H9 (cell line): ENCODE results near the gene EEF1AKMT2. TPM values are rescaled to one million over a fixed set of nuclear protein-coding genes. Genes with fewer than 3 reads are reported as not detected.

Experiments
- DNase-seq: peaks from one replicate; pipeline ENCODE4 v3.0.0-alpha.2; 2017
- H2AFZ ChIP-seq: one replicate; pipeline ENCODE4 v1.6.1; 2013; ENCODE audit warnings: mild to moderate bottlenecking, low read length, control low read depth, moderate library complexity
- H2AK5ac ChIP-seq: 2 replicates; pipeline ENCODE4 v1.6.1; 2013; ENCODE audit warnings: low read length, control low read depth, mixed read lengths; ENCODE audit not compliant: insufficient read length
- H2BK120ac ChIP-seq: one replicate; pipeline ENCODE4 v1.6.1; 2013; ENCODE audit warnings: low read depth, mild to moderate bottlenecking, low read length, control low read depth, inconsistent platforms; ENCODE audit not compliant: poor library complexity, severe bottlenecking
- H2BK12ac ChIP-seq: 2 replicates; pipeline ENCODE4 v1.6.1; 2013; ENCODE audit warnings: low read length, control low read depth, mixed read lengths, low read depth; ENCODE audit not compliant: insufficient read length
- H2BK15ac ChIP-seq: 2 replicates; pipeline ENCODE4 v1.6.1; 2013; ENCODE audit warnings: low read depth, low read length, control low read depth
- H2BK20ac ChIP-seq: one replicate; pipeline ENCODE4 v1.6.1; 2013; ENCODE audit warnings: low read depth, mild to moderate bottlenecking, low read length, control low read depth, inconsistent platforms; ENCODE audit not compliant: poor library complexity, severe bottlenecking
- H2BK5ac ChIP-seq: 2 replicates; pipeline ENCODE4 v1.6.1; 2013; ENCODE audit warnings: low read length, control low read depth, mixed read lengths; ENCODE audit not compliant: insufficient read length
- H3K14ac ChIP-seq: 2 replicates; pipeline ENCODE4 v1.6.1; 2013; ENCODE audit warnings: low read length, control low read depth; ENCODE audit not compliant: insufficient read depth
- H3K18ac ChIP-seq: 2 replicates; pipeline ENCODE4 v1.6.1; 2013; ENCODE audit warnings: low read depth, mild to moderate bottlenecking, mixed read lengths, low read length, control low read depth; ENCODE audit not compliant: insufficient read length
- H3K23ac ChIP-seq: 2 replicates; pipeline ENCODE4 v1.6.1; 2013; ENCODE audit warnings: low read length, control low read depth, mixed read lengths, low read depth; ENCODE audit not compliant: insufficient read length
- H3K23me2 ChIP-seq: 2 replicates; pipeline ENCODE4 v1.6.1; 2013; ENCODE audit warnings: low read depth, mild to moderate bottlenecking, mixed read lengths, low read length, control low read depth; ENCODE audit not compliant: insufficient read length, poor library complexity, severe bottlenecking
- H3K27ac ChIP-seq: 2 replicates; pipeline ENCODE4 v1.5.1; 2013; ENCODE audit warnings: low read length, control low read depth, mixed read lengths, low read depth; ENCODE audit not compliant: insufficient read length
- H3K27me3 ChIP-seq: 2 replicates; pipeline ENCODE4 v1.6.1; 2013; ENCODE audit warnings: low read length, control low read depth, inconsistent platforms; ENCODE audit not compliant: insufficient read depth
- H3K4ac ChIP-seq: 2 replicates; pipeline ENCODE4 v1.6.1; 2013; ENCODE audit warnings: low read depth, mild to moderate bottlenecking, control low read depth, inconsistent platforms, low read length, moderate library complexity
- H3K4me1 ChIP-seq: 2 replicates; pipeline ENCODE4 v1.6.1; 2013; ENCODE audit warnings: low read length, control low read depth, inconsistent platforms; ENCODE audit not compliant: insufficient read depth
- H3K4me2 ChIP-seq: 2 replicates; pipeline ENCODE4 v1.6.1; 2013; ENCODE audit warnings: low read length, control low read depth, mixed read lengths; ENCODE audit not compliant: insufficient read length, insufficient read depth
- H3K56ac ChIP-seq: 2 replicates; pipeline ENCODE4 v1.6.1; 2013; ENCODE audit warnings: low read depth, mild to moderate bottlenecking, mixed read lengths, low read length, control low read depth; ENCODE audit not compliant: insufficient read length
- H3K79me1 ChIP-seq: 2 replicates; pipeline ENCODE4 v1.6.1; 2013; ENCODE audit warnings: low read depth, mild to moderate bottlenecking, moderate library complexity, low read length, control low read depth, inconsistent platforms; ENCODE audit not compliant: insufficient read depth, poor library complexity, severe bottlenecking
- H3K79me2 ChIP-seq: 2 replicates; pipeline ENCODE4 v1.6.1; 2013; ENCODE audit warnings: low read length, control low read depth, inconsistent platforms; ENCODE audit not compliant: insufficient read depth
- H3K9ac ChIP-seq: 2 replicates; pipeline ENCODE4 v1.6.1; 2013; ENCODE audit warnings: low read length, control low read depth, mixed read lengths; ENCODE audit not compliant: insufficient read length; ENCODE audit errors: extremely low read depth
- H3K9me3 ChIP-seq: one replicate; pipeline ENCODE4 v1.6.1; 2013; ENCODE audit warnings: low read depth, low read length, inconsistent platforms; ENCODE audit not compliant: control insufficient read depth
- H3T11ph ChIP-seq: one replicate; pipeline ENCODE4 v1.6.1; 2013; ENCODE audit warnings: mild to moderate bottlenecking, low read length, control low read depth, inconsistent platforms
- H4K20me1 ChIP-seq: one replicate; pipeline ENCODE4 v1.6.1; 2013; ENCODE audit not compliant: control insufficient read depth, insufficient read length, insufficient read depth
- H4K5ac ChIP-seq: 2 replicates; pipeline ENCODE4 v1.6.1; 2013; ENCODE audit warnings: low read depth, mild to moderate bottlenecking, mixed read lengths, low read length, control low read depth; ENCODE audit not compliant: insufficient read length
- H4K8ac ChIP-seq: replicated peaks from 2 replicates; pipeline ENCODE4 v1.6.1; 2013; ENCODE audit warnings: low read length, control low read depth, mixed read lengths, low read depth; ENCODE audit not compliant: insufficient read length
- H4K91ac ChIP-seq: 2 replicates; pipeline ENCODE4 v1.6.1; 2013; ENCODE audit warnings: low read depth, mild to moderate bottlenecking, moderate library complexity, mixed read lengths, low read length, control low read depth; ENCODE audit not compliant: insufficient read length
- H3K27ac Mint-ChIP-seq, 3 experiments: 2 replicates in 2 of 3; 3 replicates in 1 of 3; pipeline ENCODE4 v1.8.0; 2020 to 2021; ENCODE audit warnings: mixed read lengths in 3 of 3, mild to moderate bottlenecking in 1 of 3, moderate library complexity in 1 of 3
- H3K27me3 Mint-ChIP-seq: 2 replicates; pipeline ENCODE4 v1.8.0; 2021; ENCODE audit warnings: low read depth, mild to moderate bottlenecking, moderate library complexity, mixed read lengths
- H3K36me3 Mint-ChIP-seq, 3 experiments: 2 replicates in 2 of 3; 3 replicates in 1 of 3; pipeline ENCODE4 v1.8.0; 2020 to 2021; ENCODE audit warnings: low read depth in 3 of 3, mixed read lengths in 3 of 3; ENCODE audit not compliant: insufficient read depth in 1 of 3
- H3K4me1 Mint-ChIP-seq, 2 experiments: 2 replicates each; pipeline ENCODE4 v1.8.0; 2020; ENCODE audit warnings: mixed read lengths in 2 of 2
- H3K4me3 Mint-ChIP-seq, 2 experiments: 2 replicates in 1 of 2; 3 replicates in 1 of 2; pipeline ENCODE4 v1.8.0; 2020 to 2021; ENCODE audit warnings: mild to moderate bottlenecking in 2 of 2, mixed read lengths in 2 of 2, moderate library complexity in 1 of 2
- H3K9me3 Mint-ChIP-seq, 2 experiments: 2 replicates in 1 of 2; 3 replicates in 1 of 2; pipeline ENCODE4 v1.8.0; 2020; ENCODE audit warnings: mild to moderate bottlenecking in 2 of 2, mixed read lengths in 2 of 2, moderate library complexity in 1 of 2
- CTCF ChIP-seq: fragments of 200-600 bp; sonication (generic); conservative IDR thresholded peaks from 3 replicates; pipeline ENCODE4 v1.8.0; 2021; ENCODE audit warnings: antibody characterized with exemption, mild to moderate bottlenecking
- WGBS: extraction: QIAGEN DNeasy Blood & Tissue Kit; methylation state at CpG from one replicate; pipeline ENCODE4 v1.1.7; 2013; ENCODE audit warnings: missing lambda C conversion rate, low lambda C conversion rate, mixed read lengths; ENCODE audit not compliant: insufficient read length; ENCODE audit errors: extremely low coverage; 5-methylcytosine and 5-hydroxymethylcytosine counted together
- total RNA-seq: library from RNA; stranded (reverse); gene quantifications from 2 replicates; pipeline ENCODE4 v1.2.1, GENCODE V29; 2021

Gene EEF1AKMT2
- total RNA-seq, 1 experiment from 2014 or later, result 19.0 TPM

- H4K20me1 ChIP-seq, result peaks cover 2% of the 10 kb centered on the region
- H3K4me2 ChIP-seq, result no peak overlapping the region
- WGBS, result no CpG with 5 or more reads among the region's 6 CpGs
Measured at GRCh38 chr10:124738441-124738840, 53.2 kb downstream of the EEF1AKMT2 start.

More at GRCh38 chr10:124738441-124738840, 53.2 kb downstream of the EEF1AKMT2 start:
- Histone ChIP-seq H3K79me2 (no peaks in the 10 kb centered on the region; the same call in 1 of the 2 replicates), H3K23ac (no peak overlapping the region), H4K91ac (no peak overlapping the region), H2BK20ac (no peak overlapping the region), H3K9ac (no peak overlapping the region), H2BK12ac (no peak overlapping the region), H2BK120ac (no peak overlapping the region), H3K27me3 (peaks cover 6% of the 10 kb centered on the region; the same call in 1 of the 2 replicates), H3T11ph (no peak overlapping the region), H3K23me2 (peaks cover 9% of the 10 kb centered on the region), H3K14ac (no peak overlapping the region), H3K18ac (no peak overlapping the region), H3K27ac (no peak overlapping the region), H3K56ac (no peak overlapping the region), H4K8ac (no peak overlapping the region), H2AK5ac (no peak overlapping the region), H4K5ac (no peak overlapping the region), H3K4me1 (peaks cover 18% of the 10 kb centered on the region; the same call in 1 of the 2 replicates), H2BK5ac (no peak overlapping the region), H2BK15ac (no peak overlapping the region), H3K79me1 (no peaks in the 10 kb centered on the region), H3K9me3 (no peaks in the 10 kb centered on the region), H3K4ac (no peak overlapping the region), H2AFZ (no peak overlapping the region)
- peaks cover 43% of the 10 kb centered on the region for H3K27me3 Mint-ChIP-seq
- no peak for DNase-seq
- TF ChIP-seq CTCF, result no peak
- H3K9me3 Mint-ChIP-seq, result no peaks in the 10 kb centered on the region; a peak in 1 of 5 replicates
- peak overlapping the region in 1 of 3 experiments; percentile 46; a peak in 1 of 7 replicates for H3K27ac Mint-ChIP-seq
- no peak overlapping the region for H3K4me3 Mint-ChIP-seq
- peaks cover 0 to 2% (median 0%) of the 10 kb centered on the region in 3 experiments; a peak in 2 of 7 replicates for H3K36me3 Mint-ChIP-seq
- H3K4me1 Mint-ChIP-seq, result peaks cover 61 to 70% of the 10 kb centered on the region in 2 experiments
